ENCODE measurements around the gene PLXNA4.
A peak's percentile ranks its signal among the peaks of the same experiment; 100 is the strongest.

Gene PLXNA4

DNA sequence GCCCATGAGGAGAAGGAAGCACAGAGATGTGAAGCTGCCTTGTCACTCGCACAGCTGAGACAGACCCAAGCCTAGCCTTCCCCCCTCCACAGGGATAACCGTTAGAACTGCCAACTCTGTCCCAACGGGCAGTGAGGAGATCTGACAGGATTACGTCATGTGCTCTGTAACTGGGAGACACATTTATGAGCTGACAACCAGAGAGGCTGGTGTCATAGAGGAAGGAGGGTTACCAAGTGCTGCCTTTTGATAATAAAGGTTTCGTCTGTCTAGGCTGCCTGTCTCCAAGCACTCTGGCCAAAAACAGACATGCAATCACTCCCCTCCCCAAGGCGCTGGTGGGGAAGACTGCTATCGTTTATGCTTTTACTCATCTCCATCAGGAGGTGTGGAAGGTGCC lies 165.9 kb downstream of the PLXNA4 start (continued):
- peak; percentile 99 for TF ChIP-seq ZNF660 (tag by site-specific recombination; IDR thresholded peaks at IDR 0.05)
- TF ChIP-seq OSR2 (tag by site-specific recombination; IDR thresholded peaks at IDR 0.05): peak; percentile 69
- TF ChIP-seq, protein P1, sequence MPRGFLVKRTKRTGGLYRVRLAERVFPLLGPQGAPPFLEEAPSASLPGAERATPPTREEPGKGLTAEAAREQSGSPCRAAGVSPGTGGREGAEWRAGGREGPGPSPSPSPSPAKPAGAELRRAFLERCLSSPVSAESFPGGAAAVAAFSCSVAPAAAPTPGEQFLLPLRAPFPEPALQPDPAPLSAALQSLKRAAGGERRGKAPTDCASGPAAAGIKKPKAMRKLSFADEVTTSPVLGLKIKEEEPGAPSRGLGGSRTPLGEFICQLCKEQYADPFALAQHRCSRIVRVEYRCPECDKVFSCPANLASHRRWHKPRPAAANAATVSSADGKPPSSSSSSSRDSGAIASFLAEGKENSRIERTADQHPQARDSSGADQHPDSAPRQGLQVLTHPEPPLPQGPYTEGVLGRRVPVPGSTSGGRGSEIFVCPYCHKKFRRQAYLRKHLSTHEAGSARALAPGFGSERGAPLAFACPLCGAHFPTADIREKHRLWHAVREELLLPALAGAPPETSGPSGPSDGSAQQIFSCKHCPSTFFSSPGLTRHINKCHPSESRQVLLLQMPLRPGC (tag by site-specific recombination; IDR thresholded peaks at IDR 0.05): no peak
- no peak for TF ChIP-seq ZNF146 (tag by site-specific recombination; IDR thresholded peaks at IDR 0.05)
- TF ChIP-seq ZNF274 (IDR thresholded peaks at IDR 0.05; ENCODE audit: low read length): no peak
- TF ChIP-seq ZNF274 (tag by site-specific recombination; IDR thresholded peaks at IDR 0.05; ENCODE audit: borderline replicate concordance): no peak
- no peak for TF ChIP-seq ZNF560 (tag by site-specific recombination; IDR thresholded peaks at IDR 0.05; ENCODE audit: borderline replicate concordance)
- peak; percentile 91 for TF ChIP-seq ZBTB21 (tag by site-specific recombination; IDR thresholded peaks at IDR 0.05)
- no peak for TF ChIP-seq ZNF175 (tag by site-specific recombination; IDR thresholded peaks at IDR 0.05)
- TF ChIP-seq ZNF302 (tag by site-specific recombination; IDR thresholded peaks at IDR 0.05; ENCODE audit: low read depth): no peak
- no peak for TF ChIP-seq ZNF19 (tag by site-specific recombination; IDR thresholded peaks at IDR 0.05; ENCODE audit: low read depth)
- no peak for TF ChIP-seq PRDM1 (tag by site-specific recombination; IDR thresholded peaks at IDR 0.05)
- no peak for TF ChIP-seq ZFP41 (tag by site-specific recombination; IDR thresholded peaks at IDR 0.05; ENCODE audit: borderline replicate concordance)
- TF ChIP-seq ZNF335 (tag by site-specific recombination; conservative IDR thresholded peaks at IDR 0.05): peak; percentile 85
- TF ChIP-seq, protein P2, sequence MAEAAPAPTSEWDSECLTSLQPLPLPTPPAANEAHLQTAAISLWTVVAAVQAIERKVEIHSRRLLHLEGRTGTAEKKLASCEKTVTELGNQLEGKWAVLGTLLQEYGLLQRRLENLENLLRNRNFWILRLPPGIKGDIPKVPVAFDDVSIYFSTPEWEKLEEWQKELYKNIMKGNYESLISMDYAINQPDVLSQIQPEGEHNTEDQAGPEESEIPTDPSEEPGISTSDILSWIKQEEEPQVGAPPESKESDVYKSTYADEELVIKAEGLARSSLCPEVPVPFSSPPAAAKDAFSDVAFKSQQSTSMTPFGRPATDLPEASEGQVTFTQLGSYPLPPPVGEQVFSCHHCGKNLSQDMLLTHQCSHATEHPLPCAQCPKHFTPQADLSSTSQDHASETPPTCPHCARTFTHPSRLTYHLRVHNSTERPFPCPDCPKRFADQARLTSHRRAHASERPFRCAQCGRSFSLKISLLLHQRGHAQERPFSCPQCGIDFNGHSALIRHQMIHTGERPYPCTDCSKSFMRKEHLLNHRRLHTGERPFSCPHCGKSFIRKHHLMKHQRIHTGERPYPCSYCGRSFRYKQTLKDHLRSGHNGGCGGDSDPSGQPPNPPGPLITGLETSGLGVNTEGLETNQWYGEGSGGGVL (tag by site-specific recombination; IDR thresholded peaks at IDR 0.05): peak; percentile 70
- no peak for TF ChIP-seq ZNF24 (tag by site-specific recombination; IDR thresholded peaks at IDR 0.05)
- TF ChIP-seq KLF16 (tag by site-specific recombination; IDR thresholded peaks at IDR 0.05): peak; percentile 53; the same call in 1 of the 2 replicates
- no peak for TF ChIP-seq ZNF184 (tag by site-specific recombination; IDR thresholded peaks at IDR 0.05)
- TF ChIP-seq ZNF473 (tag by site-specific recombination; IDR thresholded peaks at IDR 0.05): no peak
- no peak for TF ChIP-seq ZNF2 (tag by site-specific recombination; IDR thresholded peaks at IDR 0.05)
- TF ChIP-seq, protein P3, sequence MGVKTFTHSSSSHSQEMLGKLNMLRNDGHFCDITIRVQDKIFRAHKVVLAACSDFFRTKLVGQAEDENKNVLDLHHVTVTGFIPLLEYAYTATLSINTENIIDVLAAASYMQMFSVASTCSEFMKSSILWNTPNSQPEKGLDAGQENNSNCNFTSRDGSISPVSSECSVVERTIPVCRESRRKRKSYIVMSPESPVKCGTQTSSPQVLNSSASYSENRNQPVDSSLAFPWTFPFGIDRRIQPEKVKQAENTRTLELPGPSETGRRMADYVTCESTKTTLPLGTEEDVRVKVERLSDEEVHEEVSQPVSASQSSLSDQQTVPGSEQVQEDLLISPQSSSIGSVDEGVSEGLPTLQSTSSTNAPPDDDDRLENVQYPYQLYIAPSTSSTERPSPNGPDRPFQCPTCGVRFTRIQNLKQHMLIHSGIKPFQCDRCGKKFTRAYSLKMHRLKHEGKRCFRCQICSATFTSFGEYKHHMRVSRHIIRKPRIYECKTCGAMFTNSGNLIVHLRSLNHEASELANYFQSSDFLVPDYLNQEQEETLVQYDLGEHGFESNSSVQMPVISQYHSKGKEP (tag by site-specific recombination; IDR thresholded peaks at IDR 0.05): no peak

DNA sequence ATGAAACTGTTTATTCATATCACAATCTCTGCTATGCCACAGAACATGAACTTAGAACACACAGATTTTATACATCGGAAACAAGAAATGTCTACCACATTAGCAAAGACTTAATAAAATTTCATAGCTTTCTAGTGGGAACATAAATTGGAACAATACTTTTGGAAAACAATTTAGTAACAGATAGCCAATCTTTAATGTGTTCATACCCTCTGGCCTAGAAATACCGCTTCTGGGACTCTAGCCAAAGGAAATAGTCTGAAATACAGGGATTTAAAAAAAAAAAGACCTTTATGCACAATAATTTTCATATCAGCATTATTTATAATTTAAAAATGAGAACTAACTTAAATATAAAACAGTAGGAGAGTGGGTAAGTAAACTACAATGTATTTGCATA lies 168.5 kb downstream of the PLXNA4 start:
- H3K9me3 ChIP-seq (ENCODE audit: control insufficient read depth, insufficient read depth, low read depth, low read length): no peaks in the 10 kb centered on the region
- ChIA-PET CTCF (interaction anchor here (0.6 kb wide), 1 partner anchor 33 kb away, joined by 3 read pairs; no protein-coding TSS in a partner anchor), POLR2A (no interaction called here)
- no peak overlapping the region for H3K27ac ChIP-seq (ENCODE audit: extremely low read depth, low read depth, low read length)
- H3K36me3 ChIP-seq (ENCODE audit: control insufficient read depth in 2 of 2, insufficient read depth in 1 of 2, low read length in 2 of 2): no peaks in the 10 kb centered on the region
- no peak overlapping the region for H3K4me3 ChIP-seq (ENCODE audit: low read depth, low read length)
- H3K4me1 ChIP-seq (ENCODE audit: control insufficient read depth, insufficient read depth, low read length): peaks cover 11% of the 10 kb centered on the region; the same call in 1 of the 2 replicates
- TF ChIP-seq ZNF529 (tag by site-specific recombination; IDR thresholded peaks at IDR 0.05; ENCODE audit: insufficient replicate concordance) (no peak), ZNF473 (tag by site-specific recombination; IDR thresholded peaks at IDR 0.05) (no peak), ZNF324 (tag by site-specific recombination; IDR thresholded peaks at IDR 0.05) (no peak), ZNF626 (tag by site-specific recombination; IDR thresholded peaks at IDR 0.05) (no peak)
- TF ChIP-seq, protein P4, sequence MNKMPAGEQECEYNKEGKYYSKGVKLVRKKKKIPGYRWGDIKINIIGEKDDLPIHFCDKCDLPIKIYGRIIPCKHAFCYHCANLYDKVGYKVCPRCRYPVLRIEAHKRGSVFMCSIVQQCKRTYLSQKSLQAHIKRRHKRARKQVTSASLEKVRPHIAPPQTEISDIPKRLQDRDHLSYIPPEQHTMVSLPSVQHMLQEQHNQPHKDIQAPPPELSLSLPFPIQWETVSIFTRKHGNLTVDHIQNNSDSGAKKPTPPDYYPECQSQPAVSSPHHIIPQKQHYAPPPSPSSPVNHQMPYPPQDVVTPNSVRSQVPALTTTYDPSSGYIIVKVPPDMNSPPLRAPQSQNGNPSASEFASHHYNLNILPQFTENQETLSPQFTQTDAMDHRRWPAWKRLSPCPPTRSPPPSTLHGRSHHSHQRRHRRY (tag by site-specific recombination; IDR thresholded peaks at IDR 0.05): no peak
- TF ChIP-seq, protein P2 (tag by site-specific recombination; IDR thresholded peaks at IDR 0.05): no peak
- TF ChIP-seq, protein P5, sequence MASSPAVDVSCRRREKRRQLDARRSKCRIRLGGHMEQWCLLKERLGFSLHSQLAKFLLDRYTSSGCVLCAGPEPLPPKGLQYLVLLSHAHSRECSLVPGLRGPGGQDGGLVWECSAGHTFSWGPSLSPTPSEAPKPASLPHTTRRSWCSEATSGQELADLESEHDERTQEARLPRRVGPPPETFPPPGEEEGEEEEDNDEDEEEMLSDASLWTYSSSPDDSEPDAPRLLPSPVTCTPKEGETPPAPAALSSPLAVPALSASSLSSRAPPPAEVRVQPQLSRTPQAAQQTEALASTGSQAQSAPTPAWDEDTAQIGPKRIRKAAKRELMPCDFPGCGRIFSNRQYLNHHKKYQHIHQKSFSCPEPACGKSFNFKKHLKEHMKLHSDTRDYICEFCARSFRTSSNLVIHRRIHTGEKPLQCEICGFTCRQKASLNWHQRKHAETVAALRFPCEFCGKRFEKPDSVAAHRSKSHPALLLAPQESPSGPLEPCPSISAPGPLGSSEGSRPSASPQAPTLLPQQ (tag by site-specific recombination; IDR thresholded peaks at IDR 0.05): no peak
- TF ChIP-seq, protein P6, sequence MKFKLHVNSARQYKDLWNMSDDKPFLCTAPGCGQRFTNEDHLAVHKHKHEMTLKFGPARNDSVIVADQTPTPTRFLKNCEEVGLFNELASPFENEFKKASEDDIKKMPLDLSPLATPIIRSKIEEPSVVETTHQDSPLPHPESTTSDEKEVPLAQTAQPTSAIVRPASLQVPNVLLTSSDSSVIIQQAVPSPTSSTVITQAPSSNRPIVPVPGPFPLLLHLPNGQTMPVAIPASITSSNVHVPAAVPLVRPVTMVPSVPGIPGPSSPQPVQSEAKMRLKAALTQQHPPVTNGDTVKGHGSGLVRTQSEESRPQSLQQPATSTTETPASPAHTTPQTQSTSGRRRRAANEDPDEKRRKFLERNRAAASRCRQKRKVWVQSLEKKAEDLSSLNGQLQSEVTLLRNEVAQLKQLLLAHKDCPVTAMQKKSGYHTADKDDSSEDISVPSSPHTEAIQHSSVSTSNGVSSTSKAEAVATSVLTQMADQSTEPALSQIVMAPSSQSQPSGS (tag by site-specific recombination; IDR thresholded peaks at IDR 0.05; ENCODE audit: low read depth): no peak

Data from HEK293 (cell line).